Hindlimb muscle (tissue), 1 donor: Measurements from ENCODE around the gene MS4A1. TPM values are rescaled to one million over a fixed set of nuclear protein-coding genes. Genes with fewer than 3 reads are reported as not detected.
"Not testable (repeated sequence)": the region's sequence is repeated elsewhere in the genome, so short reads cannot be mapped to it uniquely, and the experiment has no call there.

ENCODE experiments used
- DNase-seq: peaks from one replicate; pipeline ENCODE4 v3.0.0-alpha.2; 2013
- polyA plus RNA-seq: library from polyadenylated mRNA; unstranded; fragments of 120-200 nt; gene quantifications from one replicate; pipeline ENCODE4 v1.2.1, GENCODE V29; 2013; ENCODE audit not compliant: insufficient read length

The MS4A1 gene
- polyA plus RNA-seq, result 0.31 TPM

DNA sequence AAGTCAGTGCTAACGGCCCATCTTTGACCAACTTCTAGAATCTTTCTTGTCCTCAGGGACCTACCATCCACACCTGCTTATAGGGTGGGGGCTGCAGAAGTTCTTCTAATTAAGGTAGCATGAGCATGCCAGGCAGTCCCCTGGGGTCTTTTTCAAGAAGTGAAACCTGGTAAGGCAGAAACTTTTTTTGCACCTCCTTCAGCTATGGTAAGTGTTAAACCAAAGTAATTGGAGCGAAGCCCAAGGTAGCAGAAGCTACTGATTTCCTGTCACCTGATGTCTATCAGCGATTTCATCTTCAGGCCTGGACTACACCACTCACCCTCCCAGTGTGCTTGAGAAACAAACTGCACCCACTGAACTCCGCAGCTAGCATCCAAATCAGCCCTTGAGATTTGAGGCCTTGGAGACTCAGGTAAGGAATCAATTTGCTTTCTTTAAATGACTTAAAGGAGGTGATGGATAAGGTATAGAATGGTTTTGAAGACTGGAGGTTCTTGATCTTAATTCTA, at the start of gene MS4A1:
Gene MS4A1 (plus strand): TSS at position 317 of the 512 bp plus-strand sequence. CDS start 6,528 bp downstream, outside the sequence.
- no peak for DNase-seq

DNA sequence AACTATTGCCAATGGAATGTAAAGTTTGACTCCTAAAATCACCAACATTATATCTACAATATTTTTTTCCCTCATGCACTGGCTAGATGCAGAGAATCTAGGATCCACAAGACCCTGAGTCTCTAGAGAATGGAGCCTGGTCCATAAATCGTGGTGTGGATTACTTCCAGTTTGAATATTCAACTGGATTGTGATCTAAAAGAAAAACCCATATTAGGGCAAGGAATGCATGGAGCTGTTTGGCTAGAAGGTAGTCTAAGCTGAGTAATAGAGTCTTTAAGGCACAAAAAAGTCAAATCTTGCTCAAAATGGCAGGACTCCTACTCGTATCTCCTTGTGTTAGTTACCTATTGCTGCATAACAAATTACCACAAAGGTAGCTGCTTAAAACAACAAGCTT, 35.6 kb upstream of the MS4A1 start:
- DNase-seq, result no peak

DNA sequence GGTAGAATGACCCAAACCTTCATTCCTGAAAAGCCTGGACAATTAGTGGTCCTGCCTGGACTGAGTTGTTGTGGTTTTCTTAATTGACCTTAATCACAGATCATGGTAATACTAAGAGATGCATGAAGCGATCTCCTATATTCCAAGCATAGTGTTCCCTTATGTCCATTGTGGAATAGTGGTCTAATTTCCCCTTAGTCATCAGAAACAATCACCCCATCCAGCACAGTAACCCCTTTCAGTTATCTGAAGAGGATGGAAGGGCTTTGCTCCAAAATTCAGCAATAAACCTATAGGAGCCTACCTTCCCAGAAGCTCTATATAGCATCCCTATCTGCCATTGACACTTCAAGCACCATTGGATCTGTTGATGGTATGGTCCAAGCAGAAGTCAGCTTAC, 33.0 kb upstream of the MS4A1 start:
- no peak for DNase-seq

DNA sequence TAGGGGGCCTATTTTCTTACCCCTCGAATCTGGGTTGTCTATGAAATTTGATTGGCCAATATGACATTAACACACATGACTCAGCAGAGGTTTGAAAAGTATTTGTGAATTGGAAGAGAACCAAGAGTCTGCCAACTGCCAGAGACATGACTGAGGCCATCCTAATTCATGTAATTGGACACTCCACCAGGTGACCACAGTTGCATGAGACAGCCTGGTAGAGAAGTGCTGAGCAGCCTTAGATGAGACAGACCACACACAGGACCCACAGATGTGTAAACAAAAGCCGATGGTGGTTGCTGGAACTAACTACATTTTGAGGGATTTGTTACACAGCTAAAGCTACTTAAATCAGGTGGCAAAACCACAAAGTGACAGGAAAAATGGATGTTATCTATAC, 27.1 kb upstream of the MS4A1 start:
- DNase-seq, result no peak

DNA sequence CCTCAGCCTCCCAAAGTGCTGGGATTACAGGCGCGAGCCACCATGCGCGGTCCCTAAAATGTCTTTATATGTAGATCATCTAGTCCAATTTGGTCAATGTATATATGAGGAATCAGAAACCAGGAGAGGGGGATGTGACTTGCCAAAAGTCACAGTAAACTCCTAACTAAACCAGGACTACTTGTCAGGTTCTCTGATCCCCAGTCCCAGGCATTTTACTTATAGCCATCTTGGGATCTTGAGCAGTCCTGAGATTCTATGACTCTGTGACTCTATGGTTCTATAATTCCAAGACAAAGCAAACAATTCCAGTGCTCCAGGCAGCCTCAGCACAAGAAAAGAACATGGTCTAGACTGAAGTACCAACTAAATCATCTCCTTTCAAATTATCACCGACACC, 26.4 kb upstream of the MS4A1 start, which contains the start of gene MS4A5:
Gene MS4A5 (plus strand): TSS at position 301 of the 400 bp plus-strand sequence. CDS start 103 bp downstream, outside the sequence.
- DNase-seq, result no peak

DNA sequence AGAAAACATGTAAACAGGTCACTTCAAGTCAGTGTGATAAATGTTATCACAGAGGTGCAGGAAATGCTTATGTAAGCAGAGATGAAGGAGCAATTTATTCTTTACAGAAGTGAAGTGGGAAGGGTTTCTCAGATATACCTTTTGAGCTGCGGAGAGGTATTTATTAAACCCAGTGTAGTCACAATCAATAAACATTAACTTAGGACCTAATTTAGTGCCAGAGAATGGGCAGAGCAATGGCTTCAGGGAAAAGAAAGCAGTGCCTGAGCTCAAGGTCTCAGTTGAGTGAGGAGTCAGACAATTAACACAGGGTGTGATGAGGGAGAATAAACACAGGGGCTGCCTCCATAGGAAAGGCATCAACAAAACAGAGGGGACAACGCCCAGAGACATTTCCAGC, 24.4 kb upstream of the MS4A1 start:
- no peak for DNase-seq

DNA sequence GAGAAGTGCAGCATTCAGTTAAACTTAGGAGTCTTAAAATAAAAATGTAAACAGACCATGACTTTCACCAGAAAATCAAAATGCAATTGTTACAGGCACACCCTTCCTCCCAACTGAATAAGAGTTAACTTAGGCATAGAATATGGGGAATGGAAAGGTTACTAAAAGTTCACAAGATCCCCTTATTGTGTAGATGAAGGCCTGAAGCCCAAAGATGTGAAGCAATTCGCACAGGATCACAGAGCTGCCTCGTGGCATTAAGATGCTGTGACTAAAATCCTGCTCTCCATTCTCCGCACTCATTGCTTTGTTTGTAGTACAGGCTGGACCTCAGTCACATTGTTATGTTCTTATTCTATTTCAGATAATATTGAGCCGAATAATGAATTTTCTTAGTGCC, 22.2 kb upstream of the MS4A1 start:
- DNase-seq, result no peak

DNA sequence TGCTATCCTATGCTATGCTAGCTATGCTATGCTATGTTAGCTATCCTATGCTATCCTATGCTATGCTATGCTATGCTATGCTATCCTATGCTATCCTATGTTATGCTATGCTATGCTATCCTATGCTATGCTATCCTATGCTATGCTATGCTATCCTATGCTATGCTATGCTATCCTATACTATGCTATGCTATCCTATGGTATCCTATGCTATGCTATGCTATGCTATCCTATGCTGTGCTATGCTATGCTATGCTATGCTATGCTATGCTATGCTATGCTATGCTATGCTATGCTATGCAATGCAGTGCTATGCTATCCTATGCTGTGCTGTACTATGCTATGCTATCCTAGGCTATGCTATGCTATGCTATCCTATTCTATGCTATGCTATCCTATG, 8.6 kb upstream of the MS4A1 start:
- no peak for DNase-seq

DNA sequence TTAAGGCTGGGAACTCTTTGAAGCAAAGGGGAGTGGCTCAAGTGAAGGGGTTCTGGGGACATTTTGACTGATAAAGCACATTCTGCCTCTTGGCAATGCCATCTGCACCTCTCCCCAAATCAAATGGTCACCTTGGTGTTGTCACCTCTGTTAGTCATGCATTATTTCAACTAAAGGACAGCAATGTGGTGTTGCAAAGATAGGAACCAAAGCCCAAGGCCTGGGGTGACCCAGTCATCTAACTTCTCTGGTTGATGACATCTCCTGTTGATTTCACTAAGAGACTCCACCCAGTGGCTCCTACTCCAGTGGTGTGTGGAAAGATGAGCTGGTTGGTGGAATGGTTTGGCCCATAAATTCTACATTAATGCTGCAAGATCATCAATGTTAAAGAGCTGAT, 7.8 kb upstream of the MS4A1 start:
- no peak for DNase-seq

DNA sequence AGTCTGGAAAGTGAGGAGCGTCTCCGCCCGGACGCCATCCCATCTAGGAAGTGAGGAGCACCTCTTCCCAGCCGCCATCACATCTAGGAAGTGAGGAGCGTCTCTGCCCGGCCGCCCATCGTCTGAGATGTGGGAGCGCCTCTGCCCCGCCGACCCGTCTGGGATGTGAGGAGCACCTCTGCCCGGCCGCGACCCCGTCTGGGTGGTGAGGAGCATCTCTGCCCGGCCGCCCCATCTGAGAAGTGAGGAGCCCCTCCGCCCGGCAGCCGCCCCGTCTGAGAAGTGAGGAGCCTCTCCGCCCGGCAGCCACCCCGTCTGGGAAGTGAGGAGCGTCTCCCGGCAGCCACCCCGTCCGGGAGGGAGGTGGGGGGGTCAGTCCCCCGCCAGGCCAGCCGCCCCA, 4.5 kb upstream of the MS4A1 start:
- DNase-seq, result not testable (repeated sequence)

DNA sequence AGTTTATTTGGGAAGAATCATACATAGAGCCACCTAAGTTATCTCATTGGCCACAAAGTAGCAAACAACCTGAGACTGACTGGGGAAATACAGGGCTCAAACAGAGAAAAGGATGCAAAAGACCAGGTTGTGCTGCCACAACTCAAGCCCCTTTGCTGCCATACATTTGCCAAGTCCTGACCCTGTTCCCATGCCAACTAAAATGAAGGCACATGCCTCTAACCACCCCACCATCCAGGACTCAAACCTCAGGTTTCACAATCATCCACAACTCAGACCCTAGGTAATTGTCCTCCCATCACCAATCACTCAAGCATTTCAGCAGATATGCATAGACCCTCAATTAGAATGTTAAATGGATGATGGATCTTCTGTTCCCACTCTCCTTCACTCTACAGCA, 1.4 kb upstream of the MS4A1 start:
- DNase-seq, result no peak

DNA sequence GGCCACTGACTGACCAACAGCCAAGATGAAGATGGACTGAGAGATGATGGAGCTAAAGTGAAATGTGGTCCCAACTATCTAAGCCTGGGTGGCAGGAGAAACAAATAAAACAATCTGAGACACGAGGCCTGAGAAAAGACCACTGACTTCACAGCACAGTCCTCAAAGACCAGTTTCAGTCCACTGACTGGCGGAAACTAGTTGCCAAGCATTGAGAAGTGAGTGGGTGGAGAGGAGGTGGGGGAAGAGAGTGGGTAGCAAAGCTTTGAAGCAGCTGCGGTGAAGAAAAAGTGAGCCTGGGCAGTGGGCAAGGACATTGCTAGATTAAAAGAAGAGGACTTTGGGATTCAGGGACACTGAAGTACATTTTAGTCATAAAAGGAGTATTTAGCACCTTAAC, 1.9 kb downstream of the MS4A1 start:
- no peak for DNase-seq

DNA sequence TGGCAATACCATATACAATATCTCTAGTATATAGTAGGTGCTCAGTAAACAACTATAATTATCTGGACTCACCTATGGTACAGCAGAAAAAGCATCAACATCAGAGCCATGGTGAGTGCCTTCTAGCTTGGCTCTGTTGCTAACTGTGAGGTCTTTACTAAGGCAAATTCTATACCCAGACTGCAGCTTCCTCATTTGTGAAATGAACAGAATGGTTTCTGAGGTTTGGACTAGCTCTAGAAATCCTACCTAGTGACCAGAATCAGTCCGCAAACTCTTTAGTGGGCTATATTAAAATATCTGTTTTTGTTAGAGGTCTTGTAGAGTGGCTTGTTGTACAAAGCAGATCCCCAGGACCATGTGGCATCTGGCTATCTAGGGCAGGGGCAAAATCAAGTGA, 3.7 kb downstream of the MS4A1 start:
- DNase-seq, result no peak

DNA sequence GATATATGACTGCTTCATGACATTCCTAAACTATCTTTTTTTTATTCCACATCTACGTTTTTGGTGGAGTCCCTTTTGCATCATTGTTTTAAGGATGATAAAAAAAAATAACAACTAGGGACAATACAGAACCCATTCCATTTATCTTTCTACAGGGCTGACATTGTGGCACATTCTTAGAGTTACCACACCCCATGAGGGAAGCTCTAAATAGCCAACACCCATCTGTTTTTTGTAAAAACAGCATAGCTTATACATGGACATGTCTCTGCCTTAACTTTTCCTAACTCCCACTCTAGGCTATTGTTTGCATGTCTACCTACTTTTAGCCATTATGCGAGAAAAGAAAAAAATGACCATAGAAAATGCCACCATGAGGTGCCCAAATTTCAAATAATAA, 13.2 kb downstream of the MS4A1 start:
- DNase-seq, result no peak

DNA sequence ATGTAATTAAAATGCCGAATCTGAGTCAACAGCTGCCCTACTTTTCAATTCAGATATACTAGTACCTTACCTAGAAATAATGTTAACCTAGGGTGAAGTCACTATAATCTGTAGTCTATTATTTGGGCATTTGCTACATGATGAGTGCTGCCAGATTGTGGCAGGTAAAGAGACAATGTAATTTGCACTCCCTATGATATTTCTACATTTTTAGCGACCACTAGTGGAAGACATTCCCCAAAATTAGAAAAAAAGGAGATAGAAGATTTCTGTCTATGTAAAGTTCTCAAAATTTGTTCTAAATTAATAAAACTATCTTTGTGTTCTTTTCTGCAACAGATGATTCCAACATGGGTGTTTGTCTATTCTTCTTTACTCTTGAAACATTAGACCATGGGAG, 14.1 kb downstream of the MS4A1 start:
- no peak for DNase-seq

DNA sequence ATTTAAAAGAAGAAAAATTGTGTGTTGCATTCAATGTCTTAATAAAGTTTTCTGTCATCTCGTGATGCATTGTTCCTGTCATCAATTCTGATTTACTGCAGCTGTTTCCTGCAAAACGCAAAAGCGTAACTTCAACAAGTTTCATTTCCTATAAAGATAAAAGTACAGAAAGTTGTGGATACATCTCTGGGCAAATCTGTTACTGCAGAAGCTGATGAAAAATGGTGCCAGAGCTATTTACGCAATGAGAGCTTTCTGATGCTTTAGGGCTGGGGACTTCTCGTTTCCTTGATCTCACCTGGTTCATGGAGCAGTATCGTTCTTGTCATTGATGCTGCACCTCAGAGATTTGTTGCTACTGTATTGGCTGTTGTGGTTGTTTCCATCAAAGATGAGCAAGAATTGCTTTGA, 21.4 kb downstream of the MS4A1 start:
- DNase-seq, result peak; percentile 9

DNA sequence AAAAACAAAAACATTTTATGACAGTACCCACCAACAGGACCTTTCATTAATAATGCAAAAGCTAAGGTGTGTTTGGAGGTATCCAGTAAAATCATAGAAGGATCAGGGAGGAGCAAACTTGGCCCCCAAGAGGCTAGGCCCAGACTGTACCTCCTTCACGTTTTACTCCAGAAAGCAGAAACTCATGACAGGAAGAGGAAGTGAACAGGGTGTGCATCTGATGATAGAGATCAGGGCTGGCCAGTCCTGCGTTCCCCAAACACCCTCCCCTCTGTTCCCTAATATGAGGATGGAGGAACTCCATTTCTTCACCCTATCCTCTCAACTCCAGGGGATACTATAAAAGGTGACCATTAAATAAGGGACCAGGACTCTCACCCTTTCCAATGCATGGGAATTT, 26.7 kb downstream of the MS4A1 start:
- DNase-seq, result no peak

DNA sequence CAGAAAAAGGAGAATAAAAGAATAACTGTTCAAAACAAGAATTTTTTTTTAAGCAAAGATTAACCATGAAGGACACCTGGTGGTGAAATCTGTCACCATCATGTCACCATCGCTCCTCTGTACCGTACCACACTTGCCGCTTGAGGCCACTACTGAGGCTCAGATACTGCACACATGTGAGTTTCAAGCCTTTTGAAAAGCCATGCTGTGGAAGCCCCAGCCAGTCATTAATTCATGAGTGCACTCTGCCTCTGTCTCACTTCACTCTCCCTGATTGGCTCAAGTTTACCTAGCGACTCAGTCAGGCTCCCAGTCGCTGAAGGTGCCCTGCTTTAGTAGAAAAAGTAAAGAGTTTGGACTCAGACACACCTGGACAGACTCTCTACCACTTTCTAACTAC, 30.3 kb downstream of the MS4A1 start:
- no peak for DNase-seq

DNA sequence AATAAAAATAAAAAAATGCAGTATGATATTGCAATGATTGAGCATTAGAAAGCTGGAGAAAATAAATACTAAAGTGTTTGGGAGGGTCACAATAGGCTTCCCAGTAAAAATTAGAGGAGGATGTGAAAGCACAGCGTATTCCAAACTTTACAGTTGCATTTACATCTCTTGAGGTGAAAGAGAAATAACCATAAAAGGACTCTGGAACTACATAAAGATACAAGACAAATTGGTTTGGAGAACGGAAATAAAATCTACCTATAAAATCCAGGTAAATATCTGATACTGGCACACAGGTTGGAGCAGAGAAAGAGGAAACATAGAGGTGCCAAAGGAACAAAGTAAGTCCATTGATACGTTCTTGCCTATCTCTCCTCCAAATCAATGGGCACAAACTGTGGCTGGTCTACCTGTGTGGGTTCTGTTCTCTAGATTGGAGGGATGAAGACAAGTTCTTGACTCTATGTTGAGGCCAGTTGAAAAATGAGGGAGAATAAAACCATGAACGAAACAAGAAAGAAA, 36.9 kb downstream of the MS4A1 start, which contains the start of gene MS4A12:
Gene MS4A12 (plus strand): TSS at position 291 of the 522 bp plus-strand sequence. CDS start 4,541 bp downstream, outside the sequence.
- no peak for DNase-seq

DNA sequence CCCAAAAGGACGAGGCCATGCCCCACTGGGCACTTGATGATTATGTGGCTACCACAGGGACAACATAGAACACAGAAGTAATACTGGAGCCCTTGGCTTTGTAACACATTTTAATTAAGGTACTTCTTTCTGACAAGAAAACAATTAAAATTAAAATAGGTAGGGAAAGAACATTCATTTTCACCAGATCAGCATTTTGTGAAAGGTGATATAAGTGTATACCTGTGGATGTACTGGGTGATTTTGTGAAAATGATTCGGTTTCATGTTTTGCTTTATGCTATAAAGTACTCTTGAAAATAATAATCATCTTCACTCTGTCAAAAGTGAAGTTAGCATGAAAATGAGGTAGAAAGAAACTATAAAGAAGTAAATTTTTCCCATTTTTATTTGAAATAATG, 37.8 kb downstream of the MS4A1 start:
- DNase-seq, result no peak

DNA sequence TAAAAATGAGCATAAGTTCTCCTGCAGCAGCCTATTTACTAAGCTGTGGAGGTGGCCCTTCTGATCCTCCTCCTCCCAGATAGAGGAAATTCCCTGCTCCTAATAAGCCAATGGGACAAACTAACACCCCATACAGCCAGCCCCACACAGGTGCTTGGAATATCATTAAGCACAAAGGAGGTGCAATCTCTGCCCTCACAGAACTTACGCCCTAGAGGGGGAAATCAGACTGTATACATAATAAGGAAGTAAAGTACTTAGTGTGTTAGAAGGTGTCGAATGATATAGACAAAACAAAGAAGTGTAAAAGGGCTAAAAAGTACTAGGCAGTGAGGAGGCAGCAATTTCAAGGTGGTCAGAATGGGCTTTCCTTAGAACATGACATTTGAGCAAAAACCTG, 42.8 kb downstream of the MS4A1 start:
- DNase-seq, result no peak

DNA sequence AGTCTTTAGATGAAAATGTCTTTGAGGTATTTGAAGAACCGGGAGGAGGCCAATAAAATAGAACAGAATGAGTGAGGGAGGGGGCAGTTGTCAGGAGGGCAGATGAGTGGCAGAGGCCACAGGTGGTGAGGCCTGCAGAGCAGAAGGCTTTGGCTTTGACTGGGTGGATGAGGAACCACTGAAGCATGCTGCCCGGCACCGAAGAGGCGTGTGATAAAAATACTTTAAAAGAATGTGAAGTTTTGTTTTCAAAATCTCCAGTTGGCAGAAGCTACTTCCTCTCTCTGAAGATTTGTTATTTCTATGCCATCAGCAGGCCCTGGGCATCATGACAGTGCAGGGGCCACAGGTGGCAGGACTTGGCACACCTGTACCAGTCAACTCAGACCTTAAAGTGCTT, 43.2 kb downstream of the MS4A1 start:
- no peak for DNase-seq

DNA sequence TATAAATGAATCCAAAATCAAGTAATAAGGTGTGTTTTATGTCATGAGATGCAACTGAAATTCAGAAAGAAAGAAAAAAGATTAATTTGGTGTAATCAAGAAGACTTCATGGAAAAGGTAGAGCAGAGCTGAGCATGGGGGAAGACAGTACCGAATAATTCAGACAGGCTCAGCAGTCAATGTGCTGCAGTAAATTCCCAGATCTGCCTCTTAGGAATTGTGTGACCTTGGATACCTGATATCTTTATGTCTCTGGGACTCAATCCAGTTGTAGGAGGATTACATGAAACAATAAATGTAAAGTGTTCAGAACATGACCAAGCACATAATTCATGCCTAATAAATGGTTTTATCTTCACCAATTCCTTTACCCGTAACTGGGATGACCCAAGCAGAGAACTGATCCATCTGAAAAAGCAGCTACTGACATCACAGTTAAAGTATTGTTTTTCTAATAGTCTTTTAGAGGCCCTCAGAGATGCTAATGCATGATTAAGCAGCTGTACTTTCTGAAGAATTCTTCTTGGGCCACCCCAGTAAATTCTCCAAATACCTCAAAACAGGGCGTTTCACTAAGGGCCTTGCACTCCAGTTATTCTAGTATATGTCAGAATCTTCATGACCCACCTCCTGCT, 44.7 kb downstream of the MS4A1 start:
- DNase-seq, result no peak

DNA sequence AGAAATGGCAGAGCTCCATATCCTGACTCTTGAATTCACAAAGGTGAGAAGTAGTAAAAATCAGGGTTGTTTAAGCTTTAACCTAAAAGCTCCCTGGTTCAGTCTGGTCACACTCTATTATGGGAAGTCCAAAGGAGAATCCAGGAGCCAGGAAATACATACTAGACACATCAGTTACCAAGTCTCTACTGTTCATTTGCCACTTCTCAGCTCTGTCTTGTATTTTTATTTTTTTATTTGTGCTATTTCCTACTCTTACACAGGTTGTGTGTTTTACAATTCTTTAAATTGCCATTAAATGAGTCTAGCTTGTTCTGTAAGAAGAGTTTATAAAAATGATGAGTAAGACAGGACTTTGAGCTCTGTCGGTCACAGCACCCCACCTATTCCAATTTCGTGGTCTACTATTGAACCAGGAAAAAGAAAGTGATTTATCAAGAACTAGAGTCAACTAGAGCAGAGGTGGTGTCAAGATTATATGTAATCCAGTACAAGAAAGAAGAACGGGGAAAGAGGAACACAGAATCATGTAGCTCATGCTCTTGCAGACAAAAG, 46.7 kb downstream of the MS4A1 start:
- no peak for DNase-seq
